ENCODE measurements around the gene STOML3.

DNA sequence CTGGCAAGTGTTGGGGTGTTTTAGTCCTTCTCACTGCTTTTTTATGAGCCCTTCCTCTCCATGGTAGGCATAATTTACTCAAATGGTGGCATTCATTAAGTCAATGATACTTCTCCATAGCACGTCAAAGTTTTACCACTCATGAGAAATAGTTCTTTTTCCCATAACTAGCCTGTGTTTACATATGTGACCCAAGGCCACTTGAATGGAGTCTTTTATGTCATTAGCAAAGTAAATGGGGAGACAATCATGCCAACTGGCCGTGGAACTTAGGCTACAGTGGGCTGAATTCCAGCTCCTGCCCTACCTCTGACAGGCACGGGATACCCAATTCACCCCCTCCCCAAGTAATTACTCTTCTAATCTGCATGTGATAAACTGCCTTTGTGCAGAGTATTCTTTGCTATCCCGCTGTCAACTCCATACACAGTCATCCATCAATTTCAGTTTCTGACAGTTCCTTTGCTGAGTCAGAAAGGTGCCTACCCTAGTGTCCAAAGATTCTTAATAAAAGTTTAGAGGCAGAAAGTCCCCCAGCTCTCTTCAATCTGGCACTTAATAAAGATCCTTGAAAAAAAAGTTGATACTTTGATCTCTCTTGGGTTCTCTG is 30.3 kb upstream of the STOML3 start:
- TF ChIP-seq EP300 (IDR thresholded peaks at IDR 0.05; ENCODE audit: borderline replicate concordance in 1 of 2, low read depth in 2 of 2, low read length in 2 of 2) (no peak), POLR2AphosphoS5 (IDR thresholded peaks at IDR 0.05; ENCODE audit: low read depth, low read length) (no peak), TAF1 (IDR thresholded peaks at IDR 0.05; ENCODE audit: low read depth, low read length) (no peak), CTCF (IDR thresholded peaks at IDR 0.05; ENCODE audit: control extremely low read depth in 1 of 3, insufficient read depth in 1 of 3, low read depth in 1 of 3, low read length in 3 of 3) (no peak), JUND (IDR thresholded peaks at IDR 0.05; ENCODE audit: low read length) (no peak), CHD1 (IDR thresholded peaks at IDR 0.05; ENCODE audit: low read depth, low read length) (no peak), RXRA (IDR thresholded peaks at IDR 0.05; ENCODE audit: insufficient read depth, low read depth, low read length) (no peak), YY1 (IDR thresholded peaks at IDR 0.05; ENCODE audit: low read depth, low read length) (no peak), PHF8 (conservative IDR thresholded peaks at IDR 0.05; ENCODE audit: low read depth, low read length) (no peak), TEAD4 (IDR thresholded peaks at IDR 0.05; ENCODE audit: low read depth, low read length) (no peak), SIN3A (conservative IDR thresholded peaks at IDR 0.05 in 1 of 2, IDR thresholded peaks at IDR 0.05 in 1 of 2; ENCODE audit: low read depth in 1 of 2, low read length in 2 of 2) (no peak), JUN (IDR thresholded peaks at IDR 0.05; ENCODE audit: low read depth, low read length) (no peak), GABPA (IDR thresholded peaks at IDR 0.05; ENCODE audit: borderline replicate concordance, insufficient read depth, low read length) (no peak), CBX8 (IDR thresholded peaks at IDR 0.05; ENCODE audit: borderline replicate concordance, low read depth, low read length) (no peak)
